GM18502 (cell line): Measurements from ENCODE around the gene MGAT5.

Source experiments
- ATAC-seq: cut with Tn5 transposase; IDR thresholded peaks from one replicate; pipeline ENCODE4 v1.9.1; 2021; ENCODE audit warnings: mild to moderate bottlenecking; ENCODE audit not compliant: unreplicated experiment, poor library complexity

The MGAT5 gene

GRCh38 chr2:134359367-134360081 is 105.7 kb downstream of the MGAT5 start:
- ATAC-seq = no peak

- ATAC-seq = no peak
Measured at GRCh38 chr2:134360745-134361487, 107.0 kb downstream of the MGAT5 start.

GRCh38 chr2:134361648-134362047 is 107.8 kb downstream of the MGAT5 start:
- ATAC-seq = no peak

- no peak for ATAC-seq
Measured at GRCh38 chr2:134362152-134362668, 108.3 kb downstream of the MGAT5 start.

GRCh38 chr2:134362740-134363139 is 108.9 kb downstream of the MGAT5 start:
- ATAC-seq = no peak

- ATAC-seq = no peak
Measured at GRCh38 chr2:134365356-134365755, 111.5 kb downstream of the MGAT5 start.

GRCh38 chr2:134366359-134366758 is 112.5 kb downstream of the MGAT5 start:
- ATAC-seq = no peak

- ATAC-seq = no peak
Measured at GRCh38 chr2:134367213-134367612, 113.3 kb downstream of the MGAT5 start.

- no peak for ATAC-seq
Measured at GRCh38 chr2:134368009-134368817, 114.3 kb downstream of the MGAT5 start.

- ATAC-seq = no peak
Measured at GRCh38 chr2:134369220-134369902, 115.5 kb downstream of the MGAT5 start.

GRCh38 chr2:134370655-134371445 is 117.0 kb downstream of the MGAT5 start:
- no peak for ATAC-seq

GRCh38 chr2:134372141-134372540 is 118.3 kb downstream of the MGAT5 start:
- ATAC-seq = no peak

GRCh38 chr2:134372611-134373131 is 118.8 kb downstream of the MGAT5 start:
- no peak for ATAC-seq

GRCh38 chr2:134375935-134376334 is 122.1 kb downstream of the MGAT5 start:
- ATAC-seq = no peak

- no peak for ATAC-seq
Measured at GRCh38 chr2:134377730-134378129, 123.9 kb downstream of the MGAT5 start.

- no peak for ATAC-seq
Measured at GRCh38 chr2:134379293-134379692, 125.4 kb downstream of the MGAT5 start.

- no peak for ATAC-seq
Measured at GRCh38 chr2:134379722-134380121, 125.8 kb downstream of the MGAT5 start.

GRCh38 chr2:134381141-134381540 is 127.3 kb downstream of the MGAT5 start:
- no peak for ATAC-seq

GRCh38 chr2:134384131-134384530 is 130.3 kb downstream of the MGAT5 start:
- ATAC-seq = no peak
